T-helper 9 cell (primary cell): Measurements from ENCODE around the gene USP10.

Experiments
- DNase-seq: peaks from one replicate; pipeline ENCODE4 v3.0.0-alpha.2; 2020

The USP10 gene

GRCh38 chr16:84778720-84779119 lies 78.9 kb downstream of the USP10 start:
- DNase-seq = no peak

- no peak for DNase-seq
Measured at GRCh38 chr16:84780063-84780462, 80.3 kb downstream of the USP10 start.

- DNase-seq = no peak
Measured at GRCh38 chr16:84780544-84781376, 81.0 kb downstream of the USP10 start.

GRCh38 chr16:84782846-84783245 lies 83.0 kb downstream of the USP10 start:
- no peak for DNase-seq

GRCh38 chr16:84785843-84786581 lies 86.2 kb downstream of the USP10 start:
- DNase-seq = no peak

GRCh38 chr16:84786605-84787262 lies 86.9 kb downstream of the USP10 start:
- DNase-seq = no peak

- DNase-seq = no peak
Measured at GRCh38 chr16:84787263-84787622, 87.4 kb downstream of the USP10 start.

GRCh38 chr16:84788920-84789391 lies 89.2 kb downstream of the USP10 start:
- DNase-seq = no peak

GRCh38 chr16:84789431-84789830 lies 89.6 kb downstream of the USP10 start:
- DNase-seq = no peak

GRCh38 chr16:84790301-84790700 lies 90.5 kb downstream of the USP10 start:
- no peak for DNase-seq

- DNase-seq = no peak
Measured at GRCh38 chr16:84791088-84791487, 91.3 kb downstream of the USP10 start.

GRCh38 chr16:84791501-84791900 lies 91.7 kb downstream of the USP10 start:
- DNase-seq = no peak

GRCh38 chr16:84794186-84794585 lies 94.4 kb downstream of the USP10 start:
- DNase-seq = no peak

- DNase-seq = no peak
Measured at GRCh38 chr16:84794626-84795025, 94.8 kb downstream of the USP10 start.

- DNase-seq = no peak
Measured at GRCh38 chr16:84795329-84796053, 95.7 kb downstream of the USP10 start.

- no peak for DNase-seq
Measured at GRCh38 chr16:84800158-84800978, 100.6 kb downstream of the USP10 start.

GRCh38 chr16:84803146-84803545 lies 103.3 kb downstream of the USP10 start:
- DNase-seq = no peak

GRCh38 chr16:84804326-84804725 lies 104.5 kb downstream of the USP10 start:
- no peak for DNase-seq

GRCh38 chr16:84806256-84806889 lies 106.6 kb downstream of the USP10 start:
- DNase-seq = no peak

GRCh38 chr16:84806890-84807258 lies 107.1 kb downstream of the USP10 start:
- DNase-seq = no peak

GRCh38 chr16:84807776-84808175 lies 108.0 kb downstream of the USP10 start:
- no peak for DNase-seq

GRCh38 chr16:84808826-84809225 lies 109.0 kb downstream of the USP10 start:
- DNase-seq = no peak
